ENCODE results near the gene NF1.
"Not testable (repeated sequence)": the region's sequence is repeated elsewhere in the genome, so short reads cannot be mapped to it uniquely, and the experiment has no call there.

Gene NF1, protein sequence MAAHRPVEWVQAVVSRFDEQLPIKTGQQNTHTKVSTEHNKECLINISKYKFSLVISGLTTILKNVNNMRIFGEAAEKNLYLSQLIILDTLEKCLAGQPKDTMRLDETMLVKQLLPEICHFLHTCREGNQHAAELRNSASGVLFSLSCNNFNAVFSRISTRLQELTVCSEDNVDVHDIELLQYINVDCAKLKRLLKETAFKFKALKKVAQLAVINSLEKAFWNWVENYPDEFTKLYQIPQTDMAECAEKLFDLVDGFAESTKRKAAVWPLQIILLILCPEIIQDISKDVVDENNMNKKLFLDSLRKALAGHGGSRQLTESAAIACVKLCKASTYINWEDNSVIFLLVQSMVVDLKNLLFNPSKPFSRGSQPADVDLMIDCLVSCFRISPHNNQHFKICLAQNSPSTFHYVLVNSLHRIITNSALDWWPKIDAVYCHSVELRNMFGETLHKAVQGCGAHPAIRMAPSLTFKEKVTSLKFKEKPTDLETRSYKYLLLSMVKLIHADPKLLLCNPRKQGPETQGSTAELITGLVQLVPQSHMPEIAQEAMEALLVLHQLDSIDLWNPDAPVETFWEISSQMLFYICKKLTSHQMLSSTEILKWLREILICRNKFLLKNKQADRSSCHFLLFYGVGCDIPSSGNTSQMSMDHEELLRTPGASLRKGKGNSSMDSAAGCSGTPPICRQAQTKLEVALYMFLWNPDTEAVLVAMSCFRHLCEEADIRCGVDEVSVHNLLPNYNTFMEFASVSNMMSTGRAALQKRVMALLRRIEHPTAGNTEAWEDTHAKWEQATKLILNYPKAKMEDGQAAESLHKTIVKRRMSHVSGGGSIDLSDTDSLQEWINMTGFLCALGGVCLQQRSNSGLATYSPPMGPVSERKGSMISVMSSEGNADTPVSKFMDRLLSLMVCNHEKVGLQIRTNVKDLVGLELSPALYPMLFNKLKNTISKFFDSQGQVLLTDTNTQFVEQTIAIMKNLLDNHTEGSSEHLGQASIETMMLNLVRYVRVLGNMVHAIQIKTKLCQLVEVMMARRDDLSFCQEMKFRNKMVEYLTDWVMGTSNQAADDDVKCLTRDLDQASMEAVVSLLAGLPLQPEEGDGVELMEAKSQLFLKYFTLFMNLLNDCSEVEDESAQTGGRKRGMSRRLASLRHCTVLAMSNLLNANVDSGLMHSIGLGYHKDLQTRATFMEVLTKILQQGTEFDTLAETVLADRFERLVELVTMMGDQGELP (N-terminal part only)

DNA sequence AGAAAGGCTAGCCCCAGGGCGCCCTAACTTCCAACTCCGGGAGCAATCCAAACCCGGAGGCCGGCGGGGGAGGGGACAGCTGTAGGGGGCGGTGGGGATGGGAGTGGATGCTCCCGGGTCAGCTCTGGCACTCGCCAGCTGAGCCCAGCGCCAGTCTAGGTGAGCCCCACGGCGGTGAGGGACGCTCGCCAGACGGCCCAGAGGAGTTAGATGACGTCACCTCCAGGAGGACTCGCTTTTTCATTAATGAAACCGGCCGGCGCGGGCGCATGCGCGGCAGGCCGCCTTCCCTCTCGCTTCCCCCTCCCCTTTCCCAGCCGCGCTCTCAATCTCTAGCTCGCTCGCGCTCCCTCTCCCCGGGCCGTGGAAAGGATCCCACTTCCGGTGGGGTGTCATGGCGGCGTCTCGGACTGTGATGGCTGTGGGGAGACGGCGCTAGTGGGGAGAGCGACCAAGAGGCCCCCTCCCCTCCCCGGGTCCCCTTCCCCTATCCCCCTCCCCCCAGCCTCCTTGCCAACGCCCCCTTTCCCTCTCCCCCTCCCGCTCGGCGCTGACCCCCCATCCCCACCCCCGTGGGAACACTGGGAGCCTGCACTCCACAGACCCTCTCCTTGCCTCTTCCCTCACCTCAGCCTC, at the start of gene NF1:
Gene NF1 (plus strand): TSS at position 378 of the 636 bp plus-strand sequence. CDS start 333 bp downstream, outside the sequence.
- TF ChIP-seq, protein P1, sequence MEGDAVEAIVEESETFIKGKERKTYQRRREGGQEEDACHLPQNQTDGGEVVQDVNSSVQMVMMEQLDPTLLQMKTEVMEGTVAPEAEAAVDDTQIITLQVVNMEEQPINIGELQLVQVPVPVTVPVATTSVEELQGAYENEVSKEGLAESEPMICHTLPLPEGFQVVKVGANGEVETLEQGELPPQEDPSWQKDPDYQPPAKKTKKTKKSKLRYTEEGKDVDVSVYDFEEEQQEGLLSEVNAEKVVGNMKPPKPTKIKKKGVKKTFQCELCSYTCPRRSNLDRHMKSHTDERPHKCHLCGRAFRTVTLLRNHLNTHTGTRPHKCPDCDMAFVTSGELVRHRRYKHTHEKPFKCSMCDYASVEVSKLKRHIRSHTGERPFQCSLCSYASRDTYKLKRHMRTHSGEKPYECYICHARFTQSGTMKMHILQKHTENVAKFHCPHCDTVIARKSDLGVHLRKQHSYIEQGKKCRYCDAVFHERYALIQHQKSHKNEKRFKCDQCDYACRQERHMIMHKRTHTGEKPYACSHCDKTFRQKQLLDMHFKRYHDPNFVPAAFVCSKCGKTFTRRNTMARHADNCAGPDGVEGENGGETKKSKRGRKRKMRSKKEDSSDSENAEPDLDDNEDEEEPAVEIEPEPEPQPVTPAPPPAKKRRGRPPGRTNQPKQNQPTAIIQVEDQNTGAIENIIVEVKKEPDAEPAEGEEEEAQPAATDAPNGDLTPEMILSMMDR (IDR thresholded peaks at IDR 0.05; ENCODE audit: low read depth, low read length) = peak; percentile 2
- DNase-seq (ENCODE audit: extremely low read depth, low read depth) = peak; percentile 89

DNA sequence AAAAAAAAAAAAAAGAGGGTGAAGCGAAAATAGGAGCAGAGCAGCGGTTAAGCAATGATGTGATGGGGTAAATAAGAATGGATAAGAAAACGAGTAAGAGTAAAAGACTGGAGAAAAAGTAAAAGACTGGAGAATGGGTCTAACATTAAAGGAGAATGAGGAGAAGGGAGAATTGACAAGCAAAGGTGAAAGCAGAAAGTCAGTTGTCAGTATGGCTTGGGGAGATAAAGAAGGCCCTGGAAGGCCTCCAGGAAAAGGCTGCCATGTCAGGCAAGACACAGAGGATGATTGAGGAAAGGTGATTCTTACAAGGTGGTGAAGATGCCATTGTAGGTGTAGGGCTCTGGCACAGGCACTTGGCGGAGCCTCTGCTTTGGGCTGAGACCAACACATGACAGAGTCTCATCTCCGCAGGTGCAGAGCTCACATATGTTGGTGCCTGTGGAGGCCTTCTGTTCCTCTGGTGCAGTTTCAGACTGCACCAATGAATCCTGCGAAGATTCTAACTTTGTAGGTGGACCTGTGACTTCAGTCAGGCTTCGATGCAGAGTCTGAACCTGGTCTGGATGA, 47.8 kb upstream of the NF1 start:
- not testable (repeated sequence) for DNase-seq (ENCODE audit: extremely low read depth, low read depth)

DNA sequence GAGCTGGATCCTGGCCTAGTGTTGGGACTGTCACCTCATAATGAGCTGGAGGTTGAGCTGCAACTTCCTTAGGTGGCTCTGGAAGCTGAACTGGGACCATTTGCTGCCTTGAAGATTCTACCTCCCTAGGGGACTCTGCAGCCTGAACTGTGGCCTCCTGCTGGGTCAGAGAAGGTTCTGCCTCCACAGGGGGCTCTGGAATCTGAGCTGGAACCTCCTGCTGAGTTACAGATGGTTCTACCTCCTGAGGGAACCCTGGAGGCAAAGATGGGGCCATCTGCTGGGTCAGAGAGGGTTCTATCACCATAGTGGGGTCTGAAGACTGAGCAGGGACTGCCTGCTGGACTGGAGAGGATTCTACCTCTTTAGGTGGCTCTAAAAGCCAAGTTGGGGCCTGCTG, 46.6 kb upstream of the NF1 start:
- no peak for DNase-seq (ENCODE audit: extremely low read depth, low read depth)
- TF ChIP-seq, protein P1 (IDR thresholded peaks at IDR 0.05; ENCODE audit: low read depth, low read length) = no peak

DNA sequence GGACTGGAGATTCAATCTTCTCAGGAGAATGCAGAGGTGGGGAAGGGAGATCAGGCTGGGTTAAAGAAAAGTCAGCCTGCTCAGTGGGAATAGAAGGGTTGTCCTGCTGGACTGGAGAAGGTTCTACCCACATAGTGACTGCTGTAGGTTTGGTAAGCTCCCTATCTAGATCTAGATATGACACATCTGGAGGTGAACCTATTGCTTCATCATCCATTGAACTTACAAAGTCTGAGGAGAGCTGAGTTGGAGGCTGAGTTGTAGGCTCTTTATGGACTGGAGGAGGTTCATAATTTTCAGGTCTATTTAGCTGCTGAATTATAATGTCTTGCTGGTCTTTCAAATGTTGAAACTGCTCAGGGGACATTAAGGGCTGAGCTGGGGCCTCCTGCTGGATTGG, 46.0 kb upstream of the NF1 start:
- TF ChIP-seq, protein P1 (IDR thresholded peaks at IDR 0.05; ENCODE audit: low read depth, low read length) = no peak

DNA sequence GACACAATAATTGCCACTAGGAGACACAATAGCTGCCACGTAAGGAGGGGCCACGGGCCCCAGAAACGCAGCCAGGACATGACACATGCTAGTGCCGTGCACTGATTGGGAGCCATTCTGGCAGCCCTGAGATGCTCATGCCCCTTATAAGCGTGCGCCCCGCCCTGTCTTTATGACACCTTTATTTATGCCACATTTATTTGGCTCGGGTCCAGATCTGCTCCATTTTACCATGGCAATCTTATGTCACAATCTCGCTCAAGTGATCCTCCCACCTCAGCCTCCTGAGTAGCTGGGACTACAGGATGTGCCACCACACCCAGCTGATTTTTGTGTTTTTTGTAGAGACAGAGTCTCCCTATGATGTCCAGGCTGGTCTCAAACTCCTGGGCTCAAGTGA, 43.8 kb upstream of the NF1 start:
- DNase-seq (ENCODE audit: extremely low read depth, low read depth) = no peak
- TF ChIP-seq, protein P1 (IDR thresholded peaks at IDR 0.05; ENCODE audit: low read depth, low read length) = no peak

More for the DNA sequence above, 46.0 kb upstream of the NF1 start:
- no peak for DNase-seq (ENCODE audit: extremely low read depth, low read depth)

DNA sequence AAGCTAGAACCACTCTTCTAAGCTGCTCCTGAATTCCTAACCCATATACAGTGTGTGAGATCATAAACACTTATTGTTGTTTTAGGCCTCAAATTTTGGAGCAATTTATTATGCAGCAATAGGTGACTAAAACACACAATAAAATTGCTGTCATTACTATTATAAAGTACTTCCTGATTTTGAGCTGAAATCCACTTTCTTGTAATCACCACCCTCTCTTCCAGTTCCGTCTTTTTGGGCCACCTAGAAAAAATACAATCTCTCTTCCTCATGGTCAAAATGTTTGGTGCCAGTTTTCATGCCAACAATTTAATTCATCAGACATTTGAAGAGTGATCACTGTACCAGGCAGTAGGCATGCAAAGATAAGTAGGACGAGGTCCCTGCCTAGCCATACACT, 43.3 kb upstream of the NF1 start:
- TF ChIP-seq, protein P1 (IDR thresholded peaks at IDR 0.05; ENCODE audit: low read depth, low read length) = no peak
- DNase-seq (ENCODE audit: extremely low read depth, low read depth) = no peak

Data from AG09319 (cell line).